GM12878 (cell line): ENCODE measurements around the gene TNF. TPM values are rescaled to one million over a fixed set of nuclear protein-coding genes. Genes with fewer than 3 reads are reported as not detected.

Source experiments
- CHD1 ChIP-seq: IDR thresholded peaks from 2 replicates; pipeline ENCODE4 v1.6.1; 2012; ENCODE audit warnings: low read depth, low read length, improper control_type of control experiment
- CHD2 ChIP-seq: IDR thresholded peaks from 2 replicates; pipeline ENCODE4 v1.6.1; 2011; ENCODE audit warnings: low read depth, low read length, improper control_type of control experiment, borderline replicate concordance
- DPF2 ChIP-seq: fragments of 450-650 bp; IDR thresholded peaks from 2 replicates; pipeline ENCODE4 v1.6.1; 2017; ENCODE audit warnings: mild to moderate bottlenecking
- GABPA ChIP-seq: IDR thresholded peaks from 2 replicates; pipeline ENCODE4 v1.6.1; 2014; ENCODE audit warnings: antibody characterized with exemption, low read depth, mild to moderate bottlenecking, inconsistent platforms
- NFIC ChIP-seq: IDR thresholded peaks from 2 replicates; pipeline ENCODE4 v1.6.1; 2012; ENCODE audit warnings: low read depth, mild to moderate bottlenecking, inconsistent platforms, low read length, moderate library complexity
- NR2F1 ChIP-seq: fragments of 450-650 bp; conservative IDR thresholded peaks from 2 replicates; pipeline ENCODE4 v1.6.1; 2017; ENCODE audit warnings: mild to moderate bottlenecking
- PAX5 ChIP-seq: IDR thresholded peaks from 2 replicates; pipeline ENCODE4 v1.6.1; 2011; ENCODE audit warnings: low read depth, low read length, borderline replicate concordance
- PAX8 ChIP-seq: fragments of 450-650 bp; IDR thresholded peaks from 2 replicates; pipeline ENCODE4 v1.6.1; 2017; ENCODE audit warnings: mild to moderate bottlenecking, moderate library complexity
- PML ChIP-seq: IDR thresholded peaks from 2 replicates; pipeline ENCODE4 v1.6.1; 2012; ENCODE audit warnings: low read length, inconsistent platforms
- RB1 ChIP-seq: fragments of 450-650 bp; formaldehyde crosslinking; IDR thresholded peaks from 2 replicates; pipeline ENCODE4 v1.6.1; 2017; ENCODE audit warnings: mild to moderate bottlenecking, borderline replicate concordance
- SMARCA5 ChIP-seq: fragments of 450-650 bp; IDR thresholded peaks from 2 replicates; pipeline ENCODE4 v1.6.1; 2017; ENCODE audit warnings: mild to moderate bottlenecking
- SREBF2 ChIP-seq: IDR thresholded peaks from 2 replicates; pipeline ENCODE4 v1.6.1; 2012; ENCODE audit warnings: mild to moderate bottlenecking, low read length
- STAT3 ChIP-seq: IDR thresholded peaks from 2 replicates; pipeline ENCODE4 v1.6.1; 2011; ENCODE audit warnings: low read depth, low read length, improper control_type of control experiment
- SUPT20H ChIP-seq: IDR thresholded peaks from 2 replicates; pipeline ENCODE4 v1.6.1; 2011; ENCODE audit warnings: low read depth, mild to moderate bottlenecking, low read length, moderate library complexity, borderline replicate concordance; ENCODE audit not compliant: control insufficient read depth
- SUZ12 ChIP-seq: fragments of 200-600 bp; sonication (generic); IDR thresholded peaks from one replicate; pipeline ENCODE4 v1.6.1; 2018; ENCODE audit warnings: antibody characterized with exemption, mild to moderate bottlenecking; ENCODE audit not compliant: unreplicated experiment
- TAF1 ChIP-seq: IDR thresholded peaks from 2 replicates; pipeline ENCODE4 v1.6.1; 2011; ENCODE audit warnings: mild to moderate bottlenecking, low read depth, low read length, borderline replicate concordance
- ZBTB11 ChIP-seq: fragments of 450-650 bp; formaldehyde crosslinking; IDR thresholded peaks from 2 replicates; pipeline ENCODE4 v1.5.0; 2022; ENCODE audit warnings: mild to moderate bottlenecking, missing genetic modification characterization
- ZNF217 ChIP-seq: fragments of 450-650 bp; IDR thresholded peaks from 2 replicates; pipeline ENCODE4 v1.6.1; 2017; ENCODE audit warnings: antibody characterized with exemption, mild to moderate bottlenecking
- ZNF622 ChIP-seq: fragments of 450-650 bp; IDR thresholded peaks from 2 replicates; pipeline ENCODE4 v1.6.1; 2017; ENCODE audit warnings: mild to moderate bottlenecking, inconsistent platforms
- polyA plus RNA-seq, 11 experiments: library from polyadenylated mRNA; depleted of rRNA in 4 of 11; unstranded in 6 of 11; stranded (reverse) in 5 of 11; fragments of >200 nt; fragmentation: Nextera tagmentation in 4 of 11; fragmentation: Illumina TruSeq in 1 of 11; extraction: Ambion mirVana in 4 of 11; extraction: Trizol in 1 of 11; gene quantifications; 1 replicate in 1 of 11; 2 replicates in 10 of 11; pipeline versions ENCODE4 v1.2.1 to v1.2.3, GENCODE V29; 2011 to 2016; ENCODE audit warnings: inconsistent platforms in 2 of 11, missing spikeins in 2 of 11, low read depth in 1 of 11
- total RNA-seq, 4 experiments: library from RNA; depleted of rRNA in 3 of 4; stranded (reverse); fragments of >200 nt in 3 of 4; fragmentation: Illumina TruSeq in 1 of 4; extraction: Trizol in 1 of 4; gene quantifications; 2 replicates each; pipeline versions ENCODE4 v1.2.1 to v1.2.3, GENCODE V29; 2013 to 2021
- TF ChIP-seq, protein P1 (sequence below): IDR thresholded peaks from 2 replicates; pipeline ENCODE4 v1.6.1; 2011; ENCODE audit warnings: mild to moderate bottlenecking, low read depth, low read length, moderate library complexity; ENCODE audit not compliant: insufficient replicate concordance
- TF ChIP-seq, protein P2 (sequence below): fragments of 150-350 bp; IDR thresholded peaks from 2 replicates; pipeline ENCODE4 v1.6.1; 2014; ENCODE audit warnings: mild to moderate bottlenecking, low read depth, low read length
- TF ChIP-seq, protein P3 (sequence below): IDR thresholded peaks from 2 replicates; pipeline ENCODE4 v1.6.1; 2011; ENCODE audit warnings: low read depth, low read length, improper control_type of control experiment, borderline replicate concordance
- TF ChIP-seq, protein P4 (sequence below): IDR thresholded peaks from 2 replicates; pipeline ENCODE4 v1.6.1; 2012; ENCODE audit warnings: low read depth, low read length, improper control_type of control experiment

TNF gene
- total and polyA plus RNA-seq, 10 of the 15 experiments (the other 5 are each of a cell fraction or from before 2014, with no cell fraction given): 18.0 to 94.8 (median 61.9) TPM

DNA sequence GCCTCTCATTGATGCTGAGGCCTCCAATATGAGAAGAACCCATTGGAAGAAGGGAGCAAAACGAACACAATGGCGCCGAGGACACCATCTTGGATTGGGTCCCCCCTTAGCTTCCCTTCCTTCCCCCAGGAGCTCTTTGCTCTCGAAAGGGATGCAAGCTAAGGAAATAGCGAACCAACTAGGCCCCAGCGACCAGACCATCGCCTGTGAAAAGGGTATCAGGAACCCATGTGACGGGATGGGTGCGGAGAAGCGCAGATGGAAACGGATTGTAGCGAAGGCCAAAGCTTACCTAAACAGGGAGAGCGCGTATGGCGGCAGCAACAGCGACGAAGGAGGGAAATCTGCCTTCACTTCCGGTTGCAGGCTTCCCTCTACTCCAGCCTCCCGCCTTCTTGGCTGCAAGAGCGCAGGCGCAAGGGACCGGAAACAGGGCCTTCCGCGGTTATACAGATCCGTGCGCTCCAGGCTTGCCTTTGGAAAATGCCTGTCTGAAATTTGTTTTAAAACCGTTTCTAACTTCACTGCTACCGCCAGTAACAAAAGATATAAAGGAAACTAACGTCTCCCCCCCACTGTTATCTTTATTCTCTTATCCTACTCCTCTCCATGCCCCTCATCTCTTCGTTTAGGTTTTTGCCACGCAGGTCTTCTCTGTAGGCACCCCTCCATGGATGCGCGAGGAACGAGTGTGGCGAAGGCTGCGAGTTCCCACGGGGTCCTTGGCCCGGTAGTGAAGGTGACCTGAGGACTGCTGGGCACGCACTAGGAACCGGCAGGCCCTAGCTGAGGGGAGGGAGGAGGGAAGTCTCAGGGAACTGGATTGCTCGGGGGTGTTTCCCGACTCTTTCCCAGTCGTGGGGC, 33.5 kb upstream of the TNF start, which contains the start of gene DDX39B (continued):
- TF ChIP-seq, protein P1, sequence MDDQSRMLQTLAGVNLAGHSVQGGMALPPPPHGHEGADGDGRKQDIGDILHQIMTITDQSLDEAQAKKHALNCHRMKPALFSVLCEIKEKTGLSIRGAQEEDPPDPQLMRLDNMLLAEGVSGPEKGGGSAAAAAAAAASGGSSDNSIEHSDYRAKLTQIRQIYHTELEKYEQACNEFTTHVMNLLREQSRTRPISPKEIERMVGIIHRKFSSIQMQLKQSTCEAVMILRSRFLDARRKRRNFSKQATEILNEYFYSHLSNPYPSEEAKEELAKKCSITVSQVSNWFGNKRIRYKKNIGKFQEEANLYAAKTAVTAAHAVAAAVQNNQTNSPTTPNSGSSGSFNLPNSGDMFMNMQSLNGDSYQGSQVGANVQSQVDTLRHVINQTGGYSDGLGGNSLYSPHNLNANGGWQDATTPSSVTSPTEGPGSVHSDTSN: no peak
- peak; percentile 99 for TF ChIP-seq PML
- no peak for TF ChIP-seq ZNF217
- no peak for TF ChIP-seq ZNF622
- peak; percentile 100 for TF ChIP-seq TAF1
- peak; percentile 98 for TF ChIP-seq PAX8
- TF ChIP-seq CHD2: peak; percentile 23; the same call in 1 of the 2 replicates
- TF ChIP-seq PAX5: 0 out of 2 replicates have a peak, but pooled peaks have one; percentile 11
- TF ChIP-seq, protein P2, sequence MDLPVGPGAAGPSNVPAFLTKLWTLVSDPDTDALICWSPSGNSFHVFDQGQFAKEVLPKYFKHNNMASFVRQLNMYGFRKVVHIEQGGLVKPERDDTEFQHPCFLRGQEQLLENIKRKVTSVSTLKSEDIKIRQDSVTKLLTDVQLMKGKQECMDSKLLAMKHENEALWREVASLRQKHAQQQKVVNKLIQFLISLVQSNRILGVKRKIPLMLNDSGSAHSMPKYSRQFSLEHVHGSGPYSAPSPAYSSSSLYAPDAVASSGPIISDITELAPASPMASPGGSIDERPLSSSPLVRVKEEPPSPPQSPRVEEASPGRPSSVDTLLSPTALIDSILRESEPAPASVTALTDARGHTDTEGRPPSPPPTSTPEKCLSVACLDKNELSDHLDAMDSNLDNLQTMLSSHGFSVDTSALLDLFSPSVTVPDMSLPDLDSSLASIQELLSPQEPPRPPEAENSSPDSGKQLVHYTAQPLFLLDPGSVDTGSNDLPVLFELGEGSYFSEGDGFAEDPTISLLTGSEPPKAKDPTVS: no peak
- TF ChIP-seq SMARCA5: peak; percentile 72; the same call in 1 of the 2 replicates
- peak; percentile 83 for TF ChIP-seq GABPA
- peak; percentile 69 for TF ChIP-seq CHD1
- no peak for TF ChIP-seq STAT3
- TF ChIP-seq SUPT20H: no peak
- TF ChIP-seq, protein P3, sequence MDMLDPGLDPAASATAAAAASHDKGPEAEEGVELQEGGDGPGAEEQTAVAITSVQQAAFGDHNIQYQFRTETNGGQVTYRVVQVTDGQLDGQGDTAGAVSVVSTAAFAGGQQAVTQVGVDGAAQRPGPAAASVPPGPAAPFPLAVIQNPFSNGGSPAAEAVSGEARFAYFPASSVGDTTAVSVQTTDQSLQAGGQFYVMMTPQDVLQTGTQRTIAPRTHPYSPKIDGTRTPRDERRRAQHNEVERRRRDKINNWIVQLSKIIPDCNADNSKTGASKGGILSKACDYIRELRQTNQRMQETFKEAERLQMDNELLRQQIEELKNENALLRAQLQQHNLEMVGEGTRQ: no peak; the same call in 1 of the 2 replicates
- TF ChIP-seq DPF2: no peak
- peak; percentile 51; the same call in 1 of the 2 replicates for TF ChIP-seq NFIC
- no peak for TF ChIP-seq SUZ12
- TF ChIP-seq, protein P4, sequence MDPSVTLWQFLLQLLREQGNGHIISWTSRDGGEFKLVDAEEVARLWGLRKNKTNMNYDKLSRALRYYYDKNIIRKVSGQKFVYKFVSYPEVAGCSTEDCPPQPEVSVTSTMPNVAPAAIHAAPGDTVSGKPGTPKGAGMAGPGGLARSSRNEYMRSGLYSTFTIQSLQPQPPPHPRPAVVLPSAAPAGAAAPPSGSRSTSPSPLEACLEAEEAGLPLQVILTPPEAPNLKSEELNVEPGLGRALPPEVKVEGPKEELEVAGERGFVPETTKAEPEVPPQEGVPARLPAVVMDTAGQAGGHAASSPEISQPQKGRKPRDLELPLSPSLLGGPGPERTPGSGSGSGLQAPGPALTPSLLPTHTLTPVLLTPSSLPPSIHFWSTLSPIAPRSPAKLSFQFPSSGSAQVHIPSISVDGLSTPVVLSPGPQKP: peak; percentile 99
- no peak; the same call in 1 of the 2 replicates for TF ChIP-seq ZBTB11 (CRISPR knock-in tag)
- peak; percentile 95; the same call in 1 of the 2 replicates for TF ChIP-seq RB1
- TF ChIP-seq NR2F1: no peak; the same call in 1 of the 2 replicates
- no peak for TF ChIP-seq SREBF2
